HG03571 (cell line): ENCODE measurements around the gene DNAH5.

ENCODE experiments used
- ATAC-seq: cut with Tn5 transposase; IDR thresholded peaks from one replicate; pipeline ENCODE4 v1.9.1; 2021; ENCODE audit not compliant: unreplicated experiment

The DNAH5 gene

GRCh38 chr5:13708906-13709305 is 235.6 kb downstream of the DNAH5 start:
- ATAC-seq, result no peak

- ATAC-seq, result no peak
Measured at GRCh38 chr5:13708432-13708831, 236.1 kb downstream of the DNAH5 start.

GRCh38 chr5:13704396-13704795 is 240.1 kb downstream of the DNAH5 start:
- ATAC-seq, result no peak

GRCh38 chr5:13700626-13701025 is 243.9 kb downstream of the DNAH5 start:
- no peak for ATAC-seq

GRCh38 chr5:13698885-13699284 is 245.6 kb downstream of the DNAH5 start:
- ATAC-seq, result no peak

GRCh38 chr5:13695076-13695712 is 249.3 kb downstream of the DNAH5 start:
- no peak for ATAC-seq

- no peak for ATAC-seq
Measured at GRCh38 chr5:13692172-13692571, 252.3 kb downstream of the DNAH5 start.

GRCh38 chr5:13676531-13676930 is 268.0 kb downstream of the DNAH5 start:
- no peak for ATAC-seq

GRCh38 chr5:13674391-13674790 is 270.1 kb downstream of the DNAH5 start:
- ATAC-seq, result no peak

GRCh38 chr5:13673511-13673910 is 271.0 kb downstream of the DNAH5 start:
- ATAC-seq, result no peak

- no peak for ATAC-seq
Measured at GRCh38 chr5:13664377-13664776, 280.1 kb downstream of the DNAH5 start.

- no peak for ATAC-seq
Measured at GRCh38 chr5:13662626-13663025, 281.9 kb downstream of the DNAH5 start.

- no peak for ATAC-seq
Measured at GRCh38 chr5:13661272-13661671, 283.2 kb downstream of the DNAH5 start.

GRCh38 chr5:13660072-13660471 is 284.4 kb downstream of the DNAH5 start:
- no peak for ATAC-seq

GRCh38 chr5:13659391-13659790 is 285.1 kb downstream of the DNAH5 start:
- ATAC-seq, result no peak

- no peak for ATAC-seq
Measured at GRCh38 chr5:13658761-13659160, 285.7 kb downstream of the DNAH5 start.

GRCh38 chr5:13658152-13658551 is 286.3 kb downstream of the DNAH5 start:
- ATAC-seq, result no peak

- no peak for ATAC-seq
Measured at GRCh38 chr5:13653709-13654108, 290.8 kb downstream of the DNAH5 start.

- ATAC-seq, result no peak
Measured at GRCh38 chr5:13649656-13650055, 294.8 kb downstream of the DNAH5 start.

GRCh38 chr5:13648822-13649221 is 295.7 kb downstream of the DNAH5 start:
- no peak for ATAC-seq

- no peak for ATAC-seq
Measured at GRCh38 chr5:13643734-13644133, 300.8 kb downstream of the DNAH5 start.

- no peak for ATAC-seq
Measured at GRCh38 chr5:13643196-13643595, 301.3 kb downstream of the DNAH5 start.
